Sigmoid colon (tissue), 7 donors: ENCODE data around the gene HPS5. TPM values are rescaled to one million over a fixed set of nuclear protein-coding genes. Genes with fewer than 3 reads are reported as not detected.

Experiments used
- DNase-seq: peaks from one replicate; pipeline ENCODE4 v3.0.0-alpha.2; 2019
- H3K27ac ChIP-seq, 4 donors: fragments of 200-600 bp; sonication (generic); one replicate each; pipeline ENCODE4 v1.5.1; 2016 to 2019; ENCODE audit warnings: mild to moderate bottlenecking in 1 of 4
- H3K27me3 ChIP-seq, 3 donors: fragments of 200-600 bp; sonication (generic); one replicate each; pipeline ENCODE4 v1.5.1; 2019; ENCODE audit warnings: mild to moderate bottlenecking in 1 of 3
- H3K36me3 ChIP-seq, 4 donors: fragments of 200-600 bp; sonication (generic); one replicate each; pipeline ENCODE4 v1.5.1; 2016 to 2019
- H3K4me1 ChIP-seq, 4 donors: fragments of 200-600 bp; sonication (generic); one replicate each; pipeline ENCODE4 v1.5.1; 2017 to 2019
- H3K4me3 ChIP-seq, 4 donors: fragments of 200-600 bp; sonication (generic); one replicate each; pipeline ENCODE4 v1.5.1; 2017 to 2019; ENCODE audit warnings: mild to moderate bottlenecking in 2 of 4, moderate library complexity in 1 of 4
- H3K9me3 ChIP-seq, 4 donors: fragments of 200-600 bp in 3 of 4; sonication (generic) in 3 of 4; one replicate each; pipeline versions ENCODE4 v1.5.1 to v1.6.1; 2013 to 2019
- EP300 ChIP-seq, 4 donors: sonication (generic); formaldehyde crosslinking; IDR thresholded peaks; one replicate each; pipeline ENCODE4 v1.6.1; 2017; ENCODE audit warnings: antibody characterized with exemption in 4 of 4
- POLR2A ChIP-seq, 2 donors: fragments of 450-650 bp; IDR thresholded peaks; one replicate each; pipeline ENCODE4 v1.6.1; 2016; ENCODE audit warnings: antibody characterized with exemption in 2 of 2, mild to moderate bottlenecking in 2 of 2, moderate library complexity in 2 of 2
- POLR2AphosphoS5 ChIP-seq, 4 donors: sonication (generic); formaldehyde crosslinking; IDR thresholded peaks; one replicate each; pipeline ENCODE4 v1.6.1; 2017; ENCODE audit warnings: antibody characterized with exemption in 4 of 4
- WGBS, 2 donors: extraction: QIAGEN DNeasy Blood & Tissue Kit; methylation state at CpG; one replicate each; pipeline ENCODE4 v1.1.7; 2013; 5-methylcytosine and 5-hydroxymethylcytosine counted together
- intact Hi-C: fragments of 100-400 bp; cut with DNase I; formaldehyde crosslinking; loops from one replicate; pipeline ENCODE4 v1.15.1; 2023
- polyA plus RNA-seq, 3 donors: library from polyadenylated mRNA; stranded (reverse); fragments of 200-250 nt; gene quantifications; one replicate each; pipeline ENCODE4 v1.2.3, GENCODE V29; 2013
- total RNA-seq, 4 donors: library from RNA; depleted of rRNA; stranded (reverse); fragments of >200 nt; gene quantifications; one replicate each; pipeline ENCODE4 v1.1.0, GENCODE V29; 2016
- TF ChIP-seq, protein P1 (sequence below), 4 experiments: fragments of 450-650 bp in 3 of 4; fragments of 200-600 bp in 1 of 4; IDR thresholded peaks; one replicate each; pipeline ENCODE4 v1.5.1; 2016 to 2019; ENCODE audit warnings: antibody characterized with exemption in 4 of 4, mild to moderate bottlenecking in 3 of 4, moderate library complexity in 2 of 4
- donor health status: healthy with polysubstance abuse.
- donor health status: Bipolar disorder and iron deficiency.
- donor health status: healthy.

Gene HPS5
- total and polyA plus RNA-seq, 7 donors: 4.2 to 28.5 (median 17.7) TPM

DNA sequence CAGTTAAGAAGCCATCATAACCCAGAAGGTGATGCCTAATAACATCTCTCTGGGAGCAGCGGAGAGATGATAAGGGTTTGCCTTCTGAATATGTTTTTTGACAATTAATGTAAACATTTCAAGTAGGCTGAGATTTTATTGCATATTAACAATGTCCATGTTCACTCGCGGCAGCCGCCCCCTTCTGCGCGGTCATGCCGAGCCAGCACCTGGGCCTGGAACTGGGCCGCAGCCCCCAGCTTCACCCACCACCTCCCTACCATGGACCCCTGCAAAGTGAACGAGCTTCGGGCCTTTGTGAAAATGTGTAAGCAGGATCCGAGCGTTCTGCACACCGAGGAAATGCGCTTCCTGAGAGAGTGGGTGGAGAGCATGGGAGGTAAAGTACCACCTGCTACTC lies 60.2 kb downstream of the HPS5 start:
- no peak for DNase-seq
- no peaks in the 10 kb centered on the region for H3K4me1 ChIP-seq
- TF ChIP-seq, protein P1, sequence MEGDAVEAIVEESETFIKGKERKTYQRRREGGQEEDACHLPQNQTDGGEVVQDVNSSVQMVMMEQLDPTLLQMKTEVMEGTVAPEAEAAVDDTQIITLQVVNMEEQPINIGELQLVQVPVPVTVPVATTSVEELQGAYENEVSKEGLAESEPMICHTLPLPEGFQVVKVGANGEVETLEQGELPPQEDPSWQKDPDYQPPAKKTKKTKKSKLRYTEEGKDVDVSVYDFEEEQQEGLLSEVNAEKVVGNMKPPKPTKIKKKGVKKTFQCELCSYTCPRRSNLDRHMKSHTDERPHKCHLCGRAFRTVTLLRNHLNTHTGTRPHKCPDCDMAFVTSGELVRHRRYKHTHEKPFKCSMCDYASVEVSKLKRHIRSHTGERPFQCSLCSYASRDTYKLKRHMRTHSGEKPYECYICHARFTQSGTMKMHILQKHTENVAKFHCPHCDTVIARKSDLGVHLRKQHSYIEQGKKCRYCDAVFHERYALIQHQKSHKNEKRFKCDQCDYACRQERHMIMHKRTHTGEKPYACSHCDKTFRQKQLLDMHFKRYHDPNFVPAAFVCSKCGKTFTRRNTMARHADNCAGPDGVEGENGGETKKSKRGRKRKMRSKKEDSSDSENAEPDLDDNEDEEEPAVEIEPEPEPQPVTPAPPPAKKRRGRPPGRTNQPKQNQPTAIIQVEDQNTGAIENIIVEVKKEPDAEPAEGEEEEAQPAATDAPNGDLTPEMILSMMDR (IDR thresholded peaks at IDR 0.05): no peak
- TF ChIP-seq POLR2AphosphoS5 (IDR thresholded peaks at IDR 0.05): no peak
- no peak for TF ChIP-seq EP300 (IDR thresholded peaks at IDR 0.05)
- no peak for TF ChIP-seq POLR2A (IDR thresholded peaks at IDR 0.05)
- no peak overlapping the region for H3K27ac ChIP-seq
- H3K36me3 ChIP-seq: no peaks in the 10 kb centered on the region
- intact Hi-C loops: no loop called here
- WGBS, 2 donors: 95 to 97% methylated on average over 14 of the region's 14 CpGs
- no peaks in the 10 kb centered on the region for H3K9me3 ChIP-seq
- H3K4me3 ChIP-seq: no peak overlapping the region
- H3K27me3 ChIP-seq: no peaks in the 10 kb centered on the region

DNA sequence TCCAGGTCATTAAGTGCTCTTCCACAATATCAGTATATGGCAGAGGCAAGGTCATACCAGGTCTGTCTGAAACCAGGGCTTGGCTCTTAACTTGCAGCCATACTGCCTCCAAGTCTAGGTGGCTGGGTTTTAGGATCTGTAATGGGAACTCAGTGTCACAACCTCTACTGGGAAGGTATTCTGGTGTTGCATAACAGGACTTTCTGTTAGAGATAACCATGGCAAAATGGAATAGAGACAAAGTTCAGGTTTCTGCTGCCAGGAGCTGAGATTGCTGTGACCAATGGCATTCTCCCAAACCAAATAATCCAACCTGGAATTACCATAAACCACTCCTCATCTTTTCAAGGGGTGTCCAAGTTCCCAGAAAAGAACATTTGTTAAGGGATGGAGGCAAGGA lies 62.7 kb downstream of the HPS5 start:
- no peak for DNase-seq
- Histone ChIP-seq H3K4me1 (no peaks in the 10 kb centered on the region), H3K9me3 (no peaks in the 10 kb centered on the region), H3K36me3 (no peaks in the 10 kb centered on the region), H3K27ac (no peak overlapping the region), H3K4me3 (no peak overlapping the region), H3K27me3 (no peaks in the 10 kb centered on the region)
- intact Hi-C loops: no loop called here
- TF ChIP-seq, protein P1 (IDR thresholded peaks at IDR 0.05): no peak

DNA sequence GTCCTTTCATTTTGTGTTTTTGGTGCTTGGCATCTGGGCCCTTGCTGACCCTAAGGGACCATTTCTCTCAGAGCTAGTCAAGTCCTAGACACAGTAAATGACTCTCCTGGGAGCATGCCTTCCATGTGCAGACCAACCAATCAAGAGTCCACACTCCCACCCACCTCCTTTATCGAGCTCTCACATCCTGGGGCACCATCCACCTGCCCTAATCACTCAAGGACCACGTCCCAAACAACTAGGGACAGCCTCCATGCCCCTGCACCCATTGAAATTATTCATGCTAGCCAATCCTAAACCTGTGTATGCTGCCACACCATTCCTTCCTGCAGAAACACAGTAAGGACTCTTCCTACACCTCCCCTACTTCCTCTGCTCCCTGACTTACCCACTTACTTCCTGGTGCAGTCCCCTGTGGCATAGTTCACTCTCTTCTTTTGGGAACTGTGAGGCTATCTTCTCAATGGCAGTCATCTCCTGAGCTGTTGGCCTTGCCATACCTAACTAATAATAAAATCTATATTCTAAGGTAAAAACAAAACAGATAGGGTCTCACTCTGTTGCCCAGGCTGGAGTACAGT lies 67.1 kb downstream of the HPS5 start:
- DNase-seq: no peak
- Histone ChIP-seq H3K36me3 (no peaks in the 10 kb centered on the region), H3K4me1 (no peaks in the 10 kb centered on the region), H3K4me3 (no peak overlapping the region), H3K27ac (no peak overlapping the region), H3K9me3 (no peaks in the 10 kb centered on the region), H3K27me3 (no peaks in the 10 kb centered on the region)
- intact Hi-C loops: no loop called here
- TF ChIP-seq EP300 (IDR thresholded peaks at IDR 0.05) (no peak), POLR2A (IDR thresholded peaks at IDR 0.05) (no peak), POLR2AphosphoS5 (IDR thresholded peaks at IDR 0.05) (no peak)
- TF ChIP-seq, protein P1 (IDR thresholded peaks at IDR 0.05): no peak
- 72 to 85% methylated on average over 2 of the region's 2 CpGs for WGBS, 2 donors

DNA sequence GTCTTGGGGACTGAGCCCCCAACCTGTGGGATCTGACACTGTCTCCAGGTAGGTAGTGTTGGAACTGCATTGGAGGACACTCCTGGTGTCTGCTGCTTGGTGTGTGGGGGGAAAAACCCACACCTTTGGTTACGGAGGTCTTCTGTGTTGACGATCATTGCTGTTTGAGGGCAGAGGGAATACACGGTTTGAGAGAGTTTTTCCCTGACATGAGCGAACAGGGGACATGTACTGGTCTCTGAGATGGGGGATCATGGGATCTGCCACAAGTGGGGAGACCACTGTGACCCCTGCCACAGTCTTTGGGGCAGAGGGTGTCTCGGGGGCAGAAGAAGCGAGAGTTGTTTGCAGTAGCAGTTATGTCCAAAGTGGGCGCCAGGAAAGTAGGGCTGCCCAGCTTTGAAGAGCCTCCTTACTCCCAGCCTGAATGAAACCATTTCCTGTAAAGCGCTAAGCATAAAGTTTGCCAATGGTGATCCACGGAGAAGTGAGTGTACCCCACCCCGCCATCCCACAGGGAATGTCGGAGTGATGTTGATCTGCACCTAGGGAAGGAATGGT lies 68.1 kb downstream of the HPS5 start:
- Histone ChIP-seq H3K27me3 (no peaks in the 10 kb centered on the region), H3K27ac (no peak overlapping the region), H3K9me3 (no peaks in the 10 kb centered on the region), H3K4me3 (no peak overlapping the region), H3K4me1 (no peaks in the 10 kb centered on the region), H3K36me3 (no peaks in the 10 kb centered on the region)
- no peak for DNase-seq
- TF ChIP-seq, protein P1 (IDR thresholded peaks at IDR 0.05): no peak
- TF ChIP-seq POLR2A (IDR thresholded peaks at IDR 0.05): no peak
- no peak for TF ChIP-seq POLR2AphosphoS5 (IDR thresholded peaks at IDR 0.05)
- no peak for TF ChIP-seq EP300 (IDR thresholded peaks at IDR 0.05)
- WGBS, 2 donors: 84 to 90% methylated on average over 11 of the region's 11 CpGs
- intact Hi-C loops: no loop called here

DNA sequence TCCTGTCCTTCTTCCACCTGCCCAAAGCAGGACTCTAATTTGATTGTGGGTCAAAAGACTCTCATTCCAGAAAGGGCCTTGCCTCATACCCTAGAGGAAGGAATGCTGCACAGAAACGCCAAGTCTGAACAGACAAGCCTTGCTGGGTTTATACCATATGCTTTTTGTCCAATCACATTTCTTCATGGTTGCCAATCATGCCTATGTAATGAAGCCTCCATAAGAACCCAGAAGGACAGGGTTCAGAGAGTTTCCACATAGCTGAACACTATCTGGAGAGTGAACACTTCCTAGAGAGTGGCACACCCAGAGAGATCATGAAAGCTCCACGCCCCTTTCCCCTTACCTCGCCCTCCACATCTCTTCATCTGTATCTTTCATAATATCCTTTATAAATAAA lies 68.7 kb downstream of the HPS5 start:
- DNase-seq: no peak
- no peaks in the 10 kb centered on the region for H3K27me3 ChIP-seq
- 78 to 80% methylated on average over 3 of the region's 3 CpGs for WGBS, 2 donors
- H3K4me1 ChIP-seq: no peaks in the 10 kb centered on the region
- no peak overlapping the region for H3K27ac ChIP-seq
- no peak for TF ChIP-seq POLR2A (IDR thresholded peaks at IDR 0.05)
- TF ChIP-seq, protein P1 (IDR thresholded peaks at IDR 0.05): no peak
- no peak for TF ChIP-seq EP300 (IDR thresholded peaks at IDR 0.05)
- no peak for TF ChIP-seq POLR2AphosphoS5 (IDR thresholded peaks at IDR 0.05)
- intact Hi-C loops: no loop called here
- no peaks in the 10 kb centered on the region for H3K36me3 ChIP-seq
- H3K4me3 ChIP-seq: no peak overlapping the region
- H3K9me3 ChIP-seq: no peaks in the 10 kb centered on the region
